HepG2 (cell line): ENCODE data around the gene RBBP6. TPM values are rescaled to one million over a fixed set of nuclear protein-coding genes. Genes with fewer than 3 reads are reported as not detected.
A peak's percentile ranks its signal among the peaks of the same experiment; 100 is the strongest.

Experiments
- HCFC1 ChIP-seq: fragments of 150-350 bp; IDR thresholded peaks from 2 replicates; pipeline ENCODE4 v1.6.1; 2014; ENCODE audit warnings: low read depth, low read length
- HOXA9 ChIP-seq: sonication (generic); formaldehyde crosslinking; IDR thresholded peaks from 2 replicates; pipeline ENCODE4 v1.8.1; 2022; ENCODE audit warnings: missing genetic modification reagents, mild to moderate bottlenecking, moderate library complexity, borderline replicate concordance
- HOXD1 ChIP-seq: sonication (generic); formaldehyde crosslinking; IDR thresholded peaks from 2 replicates; pipeline ENCODE4 v1.5.0; 2020; ENCODE audit warnings: missing genetic modification reagents
- IRF9 ChIP-seq: sonication (generic); formaldehyde crosslinking; IDR thresholded peaks from 2 replicates; pipeline ENCODE4 v1.8.0; 2022; ENCODE audit warnings: missing genetic modification reagents, mild to moderate bottlenecking, borderline replicate concordance
- JUN ChIP-seq: sonication (generic); formaldehyde crosslinking; IDR thresholded peaks from 2 replicates; pipeline ENCODE4 v1.4.0; 2020; ENCODE audit warnings: mild to moderate bottlenecking, missing genetic modification reagents
- MED13 ChIP-seq: sonication (generic); formaldehyde crosslinking; IDR thresholded peaks from 2 replicates; pipeline ENCODE4 v1.5.0; 2020; ENCODE audit warnings: missing genetic modification reagents
- SIN3B ChIP-seq: fragments of 150-350 bp; IDR thresholded peaks from 2 replicates; pipeline ENCODE4 v1.6.1; 2014; ENCODE audit warnings: low read length
- SMYD3 ChIP-seq: sonication (generic); formaldehyde crosslinking; IDR thresholded peaks from 2 replicates; pipeline ENCODE4 v1.8.1; 2023; ENCODE audit warnings: mild to moderate bottlenecking, missing genetic modification reagents
- U2AF2 ChIP-seq: fragments of 200-400 bp; formaldehyde crosslinking; IDR thresholded peaks from 2 replicates; pipeline ENCODE4 v1.6.1; 2017; ENCODE audit warnings: low read depth, mild to moderate bottlenecking, low read length
- ZBTB25 ChIP-seq: IDR thresholded peaks from 2 replicates; pipeline ENCODE4 v1.6.1; 2018; ENCODE audit warnings: missing genetic modification reagents
- ZBTB7B ChIP-seq: sonication (generic); formaldehyde crosslinking; IDR thresholded peaks from 2 replicates; pipeline ENCODE4 v1.4.0; 2020; ENCODE audit warnings: missing genetic modification reagents
- ZNF484 ChIP-seq: sonication (generic); formaldehyde crosslinking; IDR thresholded peaks from 2 replicates; pipeline ENCODE4 v1.5.1; 2020; ENCODE audit warnings: mild to moderate bottlenecking, low read depth, missing genetic modification reagents, borderline replicate concordance
- ZNF567 ChIP-seq: sonication (generic); formaldehyde crosslinking; IDR thresholded peaks from 2 replicates; pipeline ENCODE4 v1.8.1; 2023; ENCODE audit warnings: mild to moderate bottlenecking, missing genetic modification reagents, borderline replicate concordance
- ZNF605 ChIP-seq: sonication (generic); formaldehyde crosslinking; IDR thresholded peaks from 2 replicates; pipeline ENCODE4 v1.8.0; 2022; ENCODE audit warnings: mild to moderate bottlenecking, missing genetic modification reagents
- ZNF776 ChIP-seq: sonication (generic); formaldehyde crosslinking; IDR thresholded peaks from 2 replicates; pipeline ENCODE4 v1.4.0; 2020; ENCODE audit warnings: mild to moderate bottlenecking, missing genetic modification reagents
- polyA plus RNA-seq, 8 experiments: library from polyadenylated mRNA; depleted of rRNA in 3 of 8; stranded (reverse) in 7 of 8; unstranded in 1 of 8; fragments of >200 nt; fragmentation: Illumina TruSeq in 4 of 8; extraction: Trizol in 4 of 8; gene quantifications; 2 replicates each; pipeline versions ENCODE4 v1.2.1 to v1.2.3, GENCODE V29; 2011 to 2016; ENCODE audit warnings: low read depth in 4 of 8, missing spikeins in 1 of 8, mixed read lengths in 1 of 8; ENCODE audit not compliant: insufficient read depth in 1 of 8
- total RNA-seq, 5 experiments: library from RNA; depleted of rRNA; stranded (reverse); fragments of >200 nt; fragmentation: Illumina TruSeq; extraction: Trizol; gene quantifications; 2 replicates each; pipeline ENCODE4 v1.2.3, GENCODE V29; 2016; ENCODE audit warnings: low read depth in 1 of 5
- TF ChIP-seq, protein P1 (sequence below): sonication (generic); formaldehyde crosslinking; IDR thresholded peaks from 2 replicates; pipeline ENCODE4 v1.4.0; 2020; ENCODE audit warnings: mild to moderate bottlenecking, low read depth, missing genetic modification reagents
- TF ChIP-seq, protein P2 (sequence below): sonication (generic); formaldehyde crosslinking; IDR thresholded peaks from 2 replicates; pipeline ENCODE4 v1.4.0; 2020; ENCODE audit warnings: missing genetic modification reagents, borderline replicate concordance
- TF ChIP-seq, protein P3 (sequence below): IDR thresholded peaks from 2 replicates; pipeline ENCODE4 v1.6.1; 2016
- TF ChIP-seq, protein P4 (sequence below): sonication (generic); formaldehyde crosslinking; IDR thresholded peaks from 2 replicates; pipeline ENCODE4 v1.4.0; 2020; ENCODE audit warnings: missing genetic modification reagents

RBBP6 gene
- total and polyA plus RNA-seq, 2 of the 13 experiments (the other 11 are each of a cell fraction or from before 2014, with no cell fraction given): 37.1 to 70.9 TPM

- TF ChIP-seq, protein P1, sequence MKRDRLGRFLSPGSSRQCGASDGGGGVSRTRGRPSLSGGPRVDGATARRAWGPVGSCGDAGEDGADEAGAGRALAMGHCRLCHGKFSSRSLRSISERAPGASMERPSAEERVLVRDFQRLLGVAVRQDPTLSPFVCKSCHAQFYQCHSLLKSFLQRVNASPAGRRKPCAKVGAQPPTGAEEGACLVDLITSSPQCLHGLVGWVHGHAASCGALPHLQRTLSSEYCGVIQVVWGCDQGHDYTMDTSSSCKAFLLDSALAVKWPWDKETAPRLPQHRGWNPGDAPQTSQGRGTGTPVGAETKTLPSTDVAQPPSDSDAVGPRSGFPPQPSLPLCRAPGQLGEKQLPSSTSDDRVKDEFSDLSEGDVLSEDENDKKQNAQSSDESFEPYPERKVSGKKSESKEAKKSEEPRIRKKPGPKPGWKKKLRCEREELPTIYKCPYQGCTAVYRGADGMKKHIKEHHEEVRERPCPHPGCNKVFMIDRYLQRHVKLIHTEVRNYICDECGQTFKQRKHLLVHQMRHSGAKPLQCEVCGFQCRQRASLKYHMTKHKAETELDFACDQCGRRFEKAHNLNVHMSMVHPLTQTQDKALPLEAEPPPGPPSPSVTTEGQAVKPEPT (CRISPR knock-in tag): no peak; the same call in 1 of the 2 replicates
- TF ChIP-seq ZNF484: peak; percentile 63; the same call in 1 of the 2 replicates
- peak; percentile 93 for TF ChIP-seq ZNF605 (CRISPR knock-in tag)
- TF ChIP-seq HOXD1 (CRISPR knock-in tag): no peak
- TF ChIP-seq JUN (CRISPR knock-in tag): no peak; the same call in 1 of the 2 replicates
- TF ChIP-seq ZNF776 (CRISPR knock-in tag): no peak
- TF ChIP-seq, protein P2, sequence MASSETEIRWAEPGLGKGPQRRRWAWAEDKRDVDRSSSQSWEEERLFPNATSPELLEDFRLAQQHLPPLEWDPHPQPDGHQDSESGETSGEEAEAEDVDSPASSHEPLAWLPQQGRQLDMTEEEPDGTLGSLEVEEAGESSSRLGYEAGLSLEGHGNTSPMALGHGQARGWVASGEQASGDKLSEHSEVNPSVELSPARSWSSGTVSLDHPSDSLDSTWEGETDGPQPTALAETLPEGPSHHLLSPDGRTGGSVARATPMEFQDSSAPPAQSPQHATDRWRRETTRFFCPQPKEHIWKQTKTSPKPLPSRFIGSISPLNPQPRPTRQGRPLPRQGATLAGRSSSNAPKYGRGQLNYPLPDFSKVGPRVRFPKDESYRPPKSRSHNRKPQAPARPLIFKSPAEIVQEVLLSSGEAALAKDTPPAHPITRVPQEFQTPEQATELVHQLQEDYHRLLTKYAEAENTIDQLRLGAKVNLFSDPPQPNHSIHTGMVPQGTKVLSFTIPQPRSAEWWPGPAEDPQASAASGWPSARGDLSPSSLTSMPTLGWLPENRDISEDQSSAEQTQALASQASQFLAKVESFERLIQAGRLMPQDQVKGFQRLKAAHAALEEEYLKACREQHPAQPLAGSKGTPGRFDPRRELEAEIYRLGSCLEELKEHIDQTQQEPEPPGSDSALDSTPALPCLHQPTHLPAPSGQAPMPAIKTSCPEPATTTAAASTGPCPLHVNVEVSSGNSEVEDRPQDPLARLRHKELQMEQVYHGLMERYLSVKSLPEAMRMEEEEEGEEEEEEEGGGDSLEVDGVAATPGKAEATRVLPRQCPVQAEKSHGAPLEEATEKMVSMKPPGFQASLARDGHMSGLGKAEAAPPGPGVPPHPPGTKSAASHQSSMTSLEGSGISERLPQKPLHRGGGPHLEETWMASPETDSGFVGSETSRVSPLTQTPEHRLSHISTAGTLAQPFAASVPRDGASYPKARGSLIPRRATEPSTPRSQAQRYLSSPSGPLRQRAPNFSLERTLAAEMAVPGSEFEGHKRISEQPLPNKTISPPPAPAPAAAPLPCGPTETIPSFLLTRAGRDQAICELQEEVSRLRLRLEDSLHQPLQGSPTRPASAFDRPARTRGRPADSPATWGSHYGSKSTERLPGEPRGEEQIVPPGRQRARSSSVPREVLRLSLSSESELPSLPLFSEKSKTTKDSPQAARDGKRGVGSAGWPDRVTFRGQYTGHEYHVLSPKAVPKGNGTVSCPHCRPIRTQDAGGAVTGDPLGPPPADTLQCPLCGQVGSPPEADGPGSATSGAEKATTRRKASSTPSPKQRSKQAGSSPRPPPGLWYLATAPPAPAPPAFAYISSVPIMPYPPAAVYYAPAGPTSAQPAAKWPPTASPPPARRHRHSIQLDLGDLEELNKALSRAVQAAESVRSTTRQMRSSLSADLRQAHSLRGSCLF (CRISPR knock-in tag): no peak
- no peak for TF ChIP-seq SIN3B
- TF ChIP-seq, protein P3, sequence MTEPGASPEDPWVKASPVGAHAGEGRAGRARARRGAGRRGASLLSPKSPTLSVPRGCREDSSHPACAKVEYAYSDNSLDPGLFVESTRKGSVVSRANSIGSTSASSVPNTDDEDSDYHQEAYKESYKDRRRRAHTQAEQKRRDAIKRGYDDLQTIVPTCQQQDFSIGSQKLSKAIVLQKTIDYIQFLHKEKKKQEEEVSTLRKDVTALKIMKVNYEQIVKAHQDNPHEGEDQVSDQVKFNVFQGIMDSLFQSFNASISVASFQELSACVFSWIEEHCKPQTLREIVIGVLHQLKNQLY: peak; percentile 96
- TF ChIP-seq MED13 (CRISPR knock-in tag): peak; percentile 68
- peak; percentile 87; the same call in 1 of the 2 replicates for TF ChIP-seq U2AF2
- TF ChIP-seq, protein P4, sequence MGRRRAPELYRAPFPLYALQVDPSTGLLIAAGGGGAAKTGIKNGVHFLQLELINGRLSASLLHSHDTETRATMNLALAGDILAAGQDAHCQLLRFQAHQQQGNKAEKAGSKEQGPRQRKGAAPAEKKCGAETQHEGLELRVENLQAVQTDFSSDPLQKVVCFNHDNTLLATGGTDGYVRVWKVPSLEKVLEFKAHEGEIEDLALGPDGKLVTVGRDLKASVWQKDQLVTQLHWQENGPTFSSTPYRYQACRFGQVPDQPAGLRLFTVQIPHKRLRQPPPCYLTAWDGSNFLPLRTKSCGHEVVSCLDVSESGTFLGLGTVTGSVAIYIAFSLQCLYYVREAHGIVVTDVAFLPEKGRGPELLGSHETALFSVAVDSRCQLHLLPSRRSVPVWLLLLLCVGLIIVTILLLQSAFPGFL (CRISPR knock-in tag): 0 out of 2 replicates have a peak, but pooled peaks have one; percentile 8
- peak; percentile 96 for TF ChIP-seq ZBTB7B (CRISPR knock-in tag)
- peak; percentile 1; the same call in 1 of the 2 replicates for TF ChIP-seq ZNF567
- TF ChIP-seq ZBTB25 (CRISPR knock-in tag): peak; percentile 81
- peak; percentile 35 for TF ChIP-seq HCFC1
- TF ChIP-seq IRF9: peak; percentile 95
- peak; percentile 74; the same call in 1 of the 2 replicates for TF ChIP-seq SMYD3 (CRISPR knock-in tag)
- TF ChIP-seq HOXA9 (CRISPR knock-in tag): peak; percentile 20; the same call in 1 of the 2 replicates
Measured at GRCh38 chr16:24539295-24539849, at the start of gene RBBP6 (continued).
